GM13976 (cell line): ENCODE measurements around the gene GJA9.

Source experiments
- DNase-seq: peaks from one replicate; pipeline ENCODE4 v3.0.0; 2012; ENCODE audit warnings: low spot score
- in situ Hi-C: fragments of 300-500 bp; cut with MboI; formaldehyde crosslinking; loops from one replicate; pipeline ENCODE4 v1.12.0; 2022; ENCODE audit warnings: low sequenced_read_pairs, mixed read lengths, inconsistent platforms; ENCODE audit not compliant: unreplicated experiment
- TF ChIP-seq, protein P1 (sequence below): IDR thresholded peaks from 2 replicates; pipeline ENCODE4 v1.5.1; 2012; ENCODE audit warnings: borderline replicate concordance, mild to moderate bottlenecking; ENCODE audit not compliant: insufficient read depth; ENCODE audit errors: extremely low read depth, missing control alignments, control extremely low read depth

GJA9 gene

DNA sequence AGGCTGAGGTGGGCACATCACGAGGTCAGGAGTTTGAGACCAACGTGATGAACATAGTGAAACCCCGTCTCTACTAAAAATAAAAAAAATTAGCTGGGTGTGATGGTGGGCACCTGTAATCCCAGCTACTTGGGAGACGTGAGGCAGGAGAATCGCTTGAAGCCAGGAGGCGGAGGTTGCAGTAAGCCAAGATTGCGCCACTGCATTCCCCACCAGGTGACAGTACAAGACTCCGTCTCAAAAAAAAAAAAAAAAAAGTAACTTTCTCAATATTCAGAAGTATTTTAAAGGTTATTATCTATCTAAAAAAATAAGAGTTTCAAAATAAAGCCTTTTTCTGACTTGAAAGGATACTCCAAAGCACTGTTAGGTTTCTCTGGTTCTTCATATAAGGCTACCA lies 14.2 kb downstream of the GJA9 start:
- TF ChIP-seq, protein P1, sequence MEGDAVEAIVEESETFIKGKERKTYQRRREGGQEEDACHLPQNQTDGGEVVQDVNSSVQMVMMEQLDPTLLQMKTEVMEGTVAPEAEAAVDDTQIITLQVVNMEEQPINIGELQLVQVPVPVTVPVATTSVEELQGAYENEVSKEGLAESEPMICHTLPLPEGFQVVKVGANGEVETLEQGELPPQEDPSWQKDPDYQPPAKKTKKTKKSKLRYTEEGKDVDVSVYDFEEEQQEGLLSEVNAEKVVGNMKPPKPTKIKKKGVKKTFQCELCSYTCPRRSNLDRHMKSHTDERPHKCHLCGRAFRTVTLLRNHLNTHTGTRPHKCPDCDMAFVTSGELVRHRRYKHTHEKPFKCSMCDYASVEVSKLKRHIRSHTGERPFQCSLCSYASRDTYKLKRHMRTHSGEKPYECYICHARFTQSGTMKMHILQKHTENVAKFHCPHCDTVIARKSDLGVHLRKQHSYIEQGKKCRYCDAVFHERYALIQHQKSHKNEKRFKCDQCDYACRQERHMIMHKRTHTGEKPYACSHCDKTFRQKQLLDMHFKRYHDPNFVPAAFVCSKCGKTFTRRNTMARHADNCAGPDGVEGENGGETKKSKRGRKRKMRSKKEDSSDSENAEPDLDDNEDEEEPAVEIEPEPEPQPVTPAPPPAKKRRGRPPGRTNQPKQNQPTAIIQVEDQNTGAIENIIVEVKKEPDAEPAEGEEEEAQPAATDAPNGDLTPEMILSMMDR = no peak
- DNase-seq = no peak
- in situ Hi-C loops = no loop called here

GRCh38 chr1:38865112-38865715 lies 16.2 kb downstream of the GJA9 start:
- DNase-seq = no peak
- TF ChIP-seq, protein P1 = no peak
- in situ Hi-C loops = no loop called here

GRCh38 chr1:38860454-38860795 lies 21.0 kb downstream of the GJA9 start:
- in situ Hi-C loops = no loop called here
- no peak for DNase-seq
- TF ChIP-seq, protein P1 = no peak

DNA sequence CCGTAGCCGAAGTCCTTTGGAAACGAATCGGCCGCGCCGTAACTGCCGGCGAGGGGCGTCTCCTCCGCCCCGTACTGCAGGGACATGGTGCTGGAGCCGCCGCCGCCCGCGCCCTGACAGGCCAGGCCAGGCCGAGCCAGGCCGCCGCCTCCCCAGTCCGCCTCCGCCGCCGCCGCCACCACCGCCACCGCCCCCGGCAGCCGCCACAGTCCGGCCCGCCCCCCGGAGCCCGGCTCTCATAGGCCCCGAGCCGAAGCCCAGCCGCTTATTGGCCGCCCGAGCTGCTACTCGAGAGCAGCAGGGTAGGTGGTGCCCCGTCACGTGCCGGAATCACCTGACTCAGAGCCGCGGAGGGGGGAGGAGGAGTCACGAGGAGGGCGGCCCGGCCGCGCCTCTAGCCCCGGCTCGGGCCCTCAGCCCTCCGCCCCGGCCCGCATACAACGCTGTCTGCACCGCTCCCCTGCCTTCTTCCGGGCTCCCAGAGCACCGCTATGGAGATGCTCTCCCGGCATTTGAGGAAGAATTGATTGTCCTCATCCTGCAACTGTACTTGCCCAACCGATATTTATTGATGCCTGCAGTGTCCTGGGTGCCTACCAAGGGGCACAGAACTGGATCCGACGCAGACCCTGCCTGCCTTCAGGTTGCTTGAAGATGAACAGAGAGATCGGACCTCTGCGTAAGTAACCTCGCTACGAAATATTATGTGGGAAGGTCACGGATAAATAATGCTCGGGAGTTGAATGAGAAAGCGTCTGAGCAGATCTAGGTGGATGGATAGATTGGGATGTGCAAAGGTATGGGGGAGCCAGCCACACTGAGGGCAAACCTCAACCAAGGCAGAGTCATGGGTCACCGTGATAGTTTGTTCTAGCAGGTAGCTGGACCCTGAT lies 21.6 kb downstream of the GJA9 start, which contains the start of gene RRAGC:
RRAGC (minus strand) TSS at position 212 of the 893 bp plus-strand sequence; CDS start at position 86, 126 bp downstream.
- DNase-seq = peak; percentile 100
- in situ Hi-C loops = no loop called here
- TF ChIP-seq, protein P1 = no peak

GRCh38 chr1:38858833-38859560 lies 22.4 kb downstream of the GJA9 start:
- peak; percentile 63 for DNase-seq
- in situ Hi-C loops = no loop called here
- TF ChIP-seq, protein P1 = no peak

DNA sequence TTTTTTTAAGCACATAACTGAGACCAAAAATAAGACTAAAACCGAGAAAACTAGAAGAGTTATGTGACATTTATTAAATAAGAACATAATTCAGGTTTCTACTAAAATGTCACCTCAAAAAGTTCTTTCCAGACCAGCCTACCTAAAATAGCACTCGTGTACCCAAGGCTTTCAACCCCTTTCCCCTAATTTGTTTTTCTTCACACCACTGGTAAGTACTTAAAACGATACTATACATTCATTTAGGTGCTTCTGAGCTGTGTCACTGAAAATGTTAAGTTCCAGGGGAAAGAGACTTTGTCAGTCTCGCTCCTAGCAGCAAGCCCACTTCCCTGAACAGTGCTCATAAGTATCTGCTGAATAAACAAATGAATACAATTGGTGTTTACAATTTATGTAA lies 28.6 kb downstream of the GJA9 start:
- TF ChIP-seq, protein P1 = no peak
- DNase-seq = peak; percentile 41
- in situ Hi-C loops = no loop called here
